Measurements from ENCODE around the gene GCDH.

GRCh38 chr19:12875086-12875485 is 15.9 kb upstream of the GCDH start:
- TF ChIP-seq, protein P1, sequence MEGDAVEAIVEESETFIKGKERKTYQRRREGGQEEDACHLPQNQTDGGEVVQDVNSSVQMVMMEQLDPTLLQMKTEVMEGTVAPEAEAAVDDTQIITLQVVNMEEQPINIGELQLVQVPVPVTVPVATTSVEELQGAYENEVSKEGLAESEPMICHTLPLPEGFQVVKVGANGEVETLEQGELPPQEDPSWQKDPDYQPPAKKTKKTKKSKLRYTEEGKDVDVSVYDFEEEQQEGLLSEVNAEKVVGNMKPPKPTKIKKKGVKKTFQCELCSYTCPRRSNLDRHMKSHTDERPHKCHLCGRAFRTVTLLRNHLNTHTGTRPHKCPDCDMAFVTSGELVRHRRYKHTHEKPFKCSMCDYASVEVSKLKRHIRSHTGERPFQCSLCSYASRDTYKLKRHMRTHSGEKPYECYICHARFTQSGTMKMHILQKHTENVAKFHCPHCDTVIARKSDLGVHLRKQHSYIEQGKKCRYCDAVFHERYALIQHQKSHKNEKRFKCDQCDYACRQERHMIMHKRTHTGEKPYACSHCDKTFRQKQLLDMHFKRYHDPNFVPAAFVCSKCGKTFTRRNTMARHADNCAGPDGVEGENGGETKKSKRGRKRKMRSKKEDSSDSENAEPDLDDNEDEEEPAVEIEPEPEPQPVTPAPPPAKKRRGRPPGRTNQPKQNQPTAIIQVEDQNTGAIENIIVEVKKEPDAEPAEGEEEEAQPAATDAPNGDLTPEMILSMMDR (conservative IDR thresholded peaks at IDR 0.05), result no peak
- no peak for TF ChIP-seq ZFX (IDR thresholded peaks at IDR 0.05)
